Measurements from ENCODE around the gene PDGFB. TPM values are rescaled to one million over a fixed set of nuclear protein-coding genes. Genes with fewer than 3 reads are reported as not detected.
A peak's percentile ranks its signal among the peaks of the same experiment; 100 is the strongest.

The PDGFB gene
- total RNA-seq, 1 donor from 2014 or later, result 1.1 TPM

GRCh38 chr22:39251762-39252460, 7.1 kb upstream of the PDGFB start:
- TF ChIP-seq, protein P1, sequence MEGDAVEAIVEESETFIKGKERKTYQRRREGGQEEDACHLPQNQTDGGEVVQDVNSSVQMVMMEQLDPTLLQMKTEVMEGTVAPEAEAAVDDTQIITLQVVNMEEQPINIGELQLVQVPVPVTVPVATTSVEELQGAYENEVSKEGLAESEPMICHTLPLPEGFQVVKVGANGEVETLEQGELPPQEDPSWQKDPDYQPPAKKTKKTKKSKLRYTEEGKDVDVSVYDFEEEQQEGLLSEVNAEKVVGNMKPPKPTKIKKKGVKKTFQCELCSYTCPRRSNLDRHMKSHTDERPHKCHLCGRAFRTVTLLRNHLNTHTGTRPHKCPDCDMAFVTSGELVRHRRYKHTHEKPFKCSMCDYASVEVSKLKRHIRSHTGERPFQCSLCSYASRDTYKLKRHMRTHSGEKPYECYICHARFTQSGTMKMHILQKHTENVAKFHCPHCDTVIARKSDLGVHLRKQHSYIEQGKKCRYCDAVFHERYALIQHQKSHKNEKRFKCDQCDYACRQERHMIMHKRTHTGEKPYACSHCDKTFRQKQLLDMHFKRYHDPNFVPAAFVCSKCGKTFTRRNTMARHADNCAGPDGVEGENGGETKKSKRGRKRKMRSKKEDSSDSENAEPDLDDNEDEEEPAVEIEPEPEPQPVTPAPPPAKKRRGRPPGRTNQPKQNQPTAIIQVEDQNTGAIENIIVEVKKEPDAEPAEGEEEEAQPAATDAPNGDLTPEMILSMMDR (IDR thresholded peaks at IDR 0.05; ENCODE audit: insufficient read depth, low read length, severe bottlenecking), result no peak
- FAIRE-seq, result no peak
- DNase-seq (ENCODE audit: low read depth), result peak; percentile 71
- Histone ChIP-seq H3K4me3 (ENCODE audit: low read depth, low read length) (no peak overlapping the region), H3K36me3 (ENCODE audit: control insufficient read depth, insufficient read depth, low read length) (no peaks in the 10 kb centered on the region), H3K27me3 (ENCODE audit: control insufficient read depth, insufficient read depth, low read length) (peaks cover 6% of the 10 kb centered on the region)

GRCh38 chr22:39250838-39251237, 6.1 kb upstream of the PDGFB start:
- Histone ChIP-seq H3K27me3 (ENCODE audit: control insufficient read depth, insufficient read depth, low read length) (peaks cover 7% of the 10 kb centered on the region), H3K4me3 (ENCODE audit: low read depth, low read length) (no peak overlapping the region), H3K36me3 (ENCODE audit: control insufficient read depth, insufficient read depth, low read length) (no peaks in the 10 kb centered on the region)
- TF ChIP-seq, protein P1 (IDR thresholded peaks at IDR 0.05; ENCODE audit: insufficient read depth, low read length, severe bottlenecking), result no peak
- DNase-seq (ENCODE audit: low read depth) (no peak), FAIRE-seq (no peak)

DNA sequence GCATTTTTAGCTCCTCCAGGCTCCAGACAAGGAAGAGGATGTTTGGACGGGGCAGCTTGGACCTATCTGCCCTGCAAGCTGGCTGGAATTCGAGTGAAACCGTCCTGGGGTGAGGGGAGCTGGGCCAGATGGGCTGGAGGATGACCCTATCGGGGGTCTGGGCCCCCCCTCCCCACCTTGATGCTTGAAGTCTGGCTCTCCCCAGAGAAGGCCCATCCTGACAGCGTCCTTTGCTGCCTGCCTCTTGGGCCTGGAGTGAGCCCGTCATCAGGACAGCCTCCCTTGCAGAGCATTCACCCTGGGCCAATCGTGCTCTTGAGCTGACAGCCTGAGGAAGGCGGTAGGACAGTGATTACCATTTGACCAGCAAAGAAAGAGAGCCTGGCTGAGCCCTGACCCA, 5.3 kb upstream of the PDGFB start:
- TF ChIP-seq, protein P1 (IDR thresholded peaks at IDR 0.05; ENCODE audit: insufficient read depth, low read length, severe bottlenecking), result no peak
- Histone ChIP-seq H3K27me3 (ENCODE audit: control insufficient read depth, insufficient read depth, low read length) (peaks cover 9% of the 10 kb centered on the region), H3K4me3 (ENCODE audit: low read depth, low read length) (no peak overlapping the region), H3K36me3 (ENCODE audit: control insufficient read depth, insufficient read depth, low read length) (no peaks in the 10 kb centered on the region)
- no peak for DNase-seq (ENCODE audit: low read depth)
- FAIRE-seq, result no peak

DNA sequence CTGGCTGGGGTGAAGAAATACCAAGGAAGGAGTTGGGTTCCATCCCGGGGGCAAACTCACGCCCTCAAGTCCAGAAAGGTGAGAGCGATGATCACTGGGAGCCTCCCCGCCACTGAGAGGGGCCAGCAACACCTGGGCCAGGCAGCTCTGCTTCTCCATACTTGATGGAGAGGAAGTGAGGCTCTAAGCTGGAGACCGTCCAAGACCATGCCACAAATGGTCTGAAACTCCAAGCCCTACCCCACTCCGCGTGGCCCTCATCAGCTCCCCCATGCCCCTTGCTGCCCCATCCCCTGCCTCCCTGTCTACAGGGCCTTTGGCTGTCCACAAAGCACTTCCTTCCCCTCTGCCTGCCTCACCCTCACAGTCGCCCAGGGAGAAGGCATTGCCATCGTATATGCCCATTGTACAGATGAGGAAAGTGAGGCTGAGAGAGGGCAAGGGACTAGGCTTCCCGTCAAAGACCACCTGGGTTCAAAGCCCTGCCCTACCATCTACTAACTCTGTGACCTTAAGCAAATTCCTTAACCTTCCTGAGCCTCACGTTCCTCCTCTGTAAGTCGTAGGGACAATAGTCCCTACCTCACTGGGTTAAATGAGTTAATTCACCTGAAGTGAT, 4.4 kb upstream of the PDGFB start:
- no peak overlapping the region for H3K4me3 ChIP-seq (ENCODE audit: low read depth, low read length)
- peaks cover 9% of the 10 kb centered on the region for H3K27me3 ChIP-seq (ENCODE audit: control insufficient read depth, insufficient read depth, low read length)
- DNase-seq (ENCODE audit: low read depth) (no peak), FAIRE-seq (no peak)
- H3K36me3 ChIP-seq (ENCODE audit: control insufficient read depth, insufficient read depth, low read length), result no peaks in the 10 kb centered on the region
- TF ChIP-seq, protein P1 (IDR thresholded peaks at IDR 0.05; ENCODE audit: insufficient read depth, low read length, severe bottlenecking), result no peak

DNA sequence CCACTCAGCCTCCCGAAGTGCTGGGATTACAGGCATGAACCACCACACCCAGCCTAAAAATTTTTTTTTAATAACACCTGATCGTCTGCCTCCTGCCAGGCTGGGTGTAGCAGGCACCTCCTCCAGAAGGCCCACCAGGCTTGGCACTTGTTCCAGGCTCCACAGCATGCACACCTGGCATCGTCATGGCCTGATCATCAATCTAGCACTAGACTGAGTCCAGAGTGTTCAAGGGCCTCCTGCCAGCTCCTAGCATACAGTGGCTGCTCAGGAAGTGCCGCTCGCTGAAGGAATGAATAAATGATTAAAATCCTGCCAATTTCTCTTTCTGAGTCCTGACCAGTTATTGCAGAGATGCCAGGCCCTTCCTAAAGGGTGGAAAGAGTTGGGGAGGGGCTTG, 3.5 kb upstream of the PDGFB start:
- TF ChIP-seq, protein P1 (IDR thresholded peaks at IDR 0.05; ENCODE audit: insufficient read depth, low read length, severe bottlenecking), result no peak
- DNase-seq (ENCODE audit: low read depth), result no peak
- FAIRE-seq, result no peak
- peaks cover 9% of the 10 kb centered on the region for H3K27me3 ChIP-seq (ENCODE audit: control insufficient read depth, insufficient read depth, low read length)
- no peaks in the 10 kb centered on the region for H3K36me3 ChIP-seq (ENCODE audit: control insufficient read depth, insufficient read depth, low read length)
- H3K4me3 ChIP-seq (ENCODE audit: low read depth, low read length), result no peak overlapping the region

Data from bronchial epithelial cell (primary cell).